ENCODE measurements around the gene SPG7.
A peak's percentile ranks its signal among the peaks of the same experiment; 100 is the strongest.

Gene SPG7

GRCh38 chr16:89600427-89600826, 92.2 kb downstream of the SPG7 start:
- no peak for DNase-seq (ENCODE audit: low read depth in 2 of 2)

GRCh38 chr16:89600956-89601355, 92.8 kb downstream of the SPG7 start:
- no peak for DNase-seq (ENCODE audit: low read depth in 2 of 2)

GRCh38 chr16:89601906-89602272, 93.7 kb downstream of the SPG7 start:
- DNase-seq (ENCODE audit: low read depth in 2 of 2): no peak

- peak; percentile 52 to 62 for DNase-seq (ENCODE audit: low read depth in 2 of 2)
Observed at GRCh38 chr16:89602273-89602951, 94.2 kb downstream of the SPG7 start.

GRCh38 chr16:89602952-89603590, 94.9 kb downstream of the SPG7 start:
- DNase-seq (ENCODE audit: low read depth in 2 of 2): no peak

GRCh38 chr16:89604764-89605163, 96.6 kb downstream of the SPG7 start:
- no peak for DNase-seq (ENCODE audit: low read depth in 2 of 2)

GRCh38 chr16:89605186-89605970, 97.2 kb downstream of the SPG7 start:
- DNase-seq (ENCODE audit: low read depth in 2 of 2): no peak

- no peak for DNase-seq (ENCODE audit: low read depth in 2 of 2)
Observed at GRCh38 chr16:89606006-89606405, 97.8 kb downstream of the SPG7 start.
